HTR-8/SVneo (cell line): ENCODE data around the gene YLPM1.
"Not testable (repeated sequence)": the region's sequence is repeated elsewhere in the genome, so short reads cannot be mapped to it uniquely, and the experiment has no call there.

ENCODE experiments used
- DNase-seq: peaks from one replicate; pipeline ENCODE4 v3.0.0; 2011; ENCODE audit warnings: low spot score, mixed read lengths; ENCODE audit not compliant: insufficient read length
- FAIRE-seq: peaks from 2 replicates; lab custom pipeline; 2011; peaks lifted over from hg19 to GRCh38; lab: Jason Lieb, UNC

The YLPM1 gene, protein sequence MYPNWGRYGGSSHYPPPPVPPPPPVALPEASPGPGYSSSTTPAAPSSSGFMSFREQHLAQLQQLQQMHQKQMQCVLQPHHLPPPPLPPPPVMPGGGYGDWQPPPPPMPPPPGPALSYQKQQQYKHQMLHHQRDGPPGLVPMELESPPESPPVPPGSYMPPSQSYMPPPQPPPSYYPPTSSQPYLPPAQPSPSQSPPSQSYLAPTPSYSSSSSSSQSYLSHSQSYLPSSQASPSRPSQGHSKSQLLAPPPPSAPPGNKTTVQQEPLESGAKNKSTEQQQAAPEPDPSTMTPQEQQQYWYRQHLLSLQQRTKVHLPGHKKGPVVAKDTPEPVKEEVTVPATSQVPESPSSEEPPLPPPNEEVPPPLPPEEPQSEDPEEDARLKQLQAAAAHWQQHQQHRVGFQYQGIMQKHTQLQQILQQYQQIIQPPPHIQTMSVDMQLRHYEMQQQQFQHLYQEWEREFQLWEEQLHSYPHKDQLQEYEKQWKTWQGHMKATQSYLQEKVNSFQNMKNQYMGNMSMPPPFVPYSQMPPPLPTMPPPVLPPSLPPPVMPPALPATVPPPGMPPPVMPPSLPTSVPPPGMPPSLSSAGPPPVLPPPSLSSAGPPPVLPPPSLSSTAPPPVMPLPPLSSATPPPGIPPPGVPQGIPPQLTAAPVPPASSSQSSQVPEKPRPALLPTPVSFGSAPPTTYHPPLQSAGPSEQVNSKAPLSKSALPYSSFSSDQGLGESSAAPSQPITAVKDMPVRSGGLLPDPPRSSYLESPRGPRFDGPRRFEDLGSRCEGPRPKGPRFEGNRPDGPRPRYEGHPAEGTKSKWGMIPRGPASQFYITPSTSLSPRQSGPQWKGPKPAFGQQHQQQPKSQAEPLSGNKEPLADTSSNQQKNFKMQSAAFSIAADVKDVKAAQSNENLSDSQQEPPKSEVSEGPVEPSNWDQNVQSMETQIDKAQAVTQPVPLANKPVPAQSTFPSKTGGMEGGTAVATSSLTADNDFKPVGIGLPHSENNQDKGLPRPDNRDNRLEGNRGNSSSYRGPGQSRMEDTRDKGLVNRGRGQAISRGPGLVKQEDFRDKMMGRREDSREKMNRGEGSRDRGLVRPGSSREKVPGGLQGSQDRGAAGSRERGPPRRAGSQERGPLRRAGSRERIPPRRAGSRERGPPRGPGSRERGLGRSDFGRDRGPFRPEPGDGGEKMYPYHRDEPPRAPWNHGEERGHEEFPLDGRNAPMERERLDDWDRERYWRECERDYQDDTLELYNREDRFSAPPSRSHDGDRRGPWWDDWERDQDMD (N-terminal part only)

GRCh38 chr14:74762917-74763802, at the start of gene YLPM1:
TSS of gene YLPM1 (plus strand) at chr14:74763316. CDS start at chr14:74763490, 174 bp downstream.
- DNase-seq (peak; percentile 97), FAIRE-seq (peak; percentile 98)

GRCh38 chr14:74713395-74713735, 49.8 kb upstream of the YLPM1 start:
- DNase-seq (no peak), FAIRE-seq (no peak)

- FAIRE-seq (no peak), DNase-seq (no peak)
These were observed 42.6 kb upstream of the YLPM1 start for GRCh38 chr14:74720526-74720925.

DNA sequence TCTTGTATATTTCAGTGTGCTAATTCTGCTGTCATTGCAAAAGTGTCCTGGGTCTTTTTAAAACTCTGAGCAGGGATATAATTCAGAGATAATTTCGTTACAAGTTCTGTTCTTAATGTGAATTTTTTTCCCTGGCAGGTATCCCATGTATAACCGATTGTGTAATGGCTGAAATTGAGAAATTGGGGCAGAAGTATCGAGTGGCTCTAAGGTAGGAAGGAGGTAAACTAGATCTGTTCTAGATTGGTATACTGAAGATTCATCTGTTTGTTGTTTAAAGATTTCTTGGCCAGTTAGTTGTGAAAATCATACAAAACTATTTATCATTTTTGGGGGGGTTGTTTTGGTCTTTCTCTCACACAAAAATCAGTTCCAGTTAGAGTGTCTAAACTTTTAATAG, 40.0 kb upstream of the YLPM1 start:
- DNase-seq (no peak), FAIRE-seq (no peak)

GRCh38 chr14:74732387-74732786, 30.7 kb upstream of the YLPM1 start:
- FAIRE-seq (peak; percentile 38), DNase-seq (no peak)

DNA sequence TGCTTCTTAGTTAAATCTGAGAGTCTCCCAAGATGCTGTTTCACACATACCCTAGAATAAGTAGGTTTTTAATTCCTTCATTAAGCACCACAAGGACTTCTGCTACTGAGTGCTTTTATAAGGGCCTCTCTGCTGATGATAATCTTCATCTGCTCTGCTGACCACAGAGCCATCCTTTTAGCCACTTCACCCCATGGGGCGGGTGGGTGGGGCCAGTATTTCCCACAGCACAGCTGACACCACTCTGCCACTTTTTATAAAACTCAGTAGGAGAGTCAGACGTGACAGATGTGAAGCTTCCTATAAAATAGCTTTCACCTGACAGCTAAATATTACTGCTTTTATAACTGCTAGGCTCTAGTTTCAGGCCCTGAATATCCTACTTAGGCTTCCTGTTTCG, 29.9 kb upstream of the YLPM1 start:
- FAIRE-seq, result no peak
- DNase-seq, result no peak

- no peak for FAIRE-seq
- no peak for DNase-seq
These were observed 28.0 kb upstream of the YLPM1 start for GRCh38 chr14:74735125-74735524.

DNA sequence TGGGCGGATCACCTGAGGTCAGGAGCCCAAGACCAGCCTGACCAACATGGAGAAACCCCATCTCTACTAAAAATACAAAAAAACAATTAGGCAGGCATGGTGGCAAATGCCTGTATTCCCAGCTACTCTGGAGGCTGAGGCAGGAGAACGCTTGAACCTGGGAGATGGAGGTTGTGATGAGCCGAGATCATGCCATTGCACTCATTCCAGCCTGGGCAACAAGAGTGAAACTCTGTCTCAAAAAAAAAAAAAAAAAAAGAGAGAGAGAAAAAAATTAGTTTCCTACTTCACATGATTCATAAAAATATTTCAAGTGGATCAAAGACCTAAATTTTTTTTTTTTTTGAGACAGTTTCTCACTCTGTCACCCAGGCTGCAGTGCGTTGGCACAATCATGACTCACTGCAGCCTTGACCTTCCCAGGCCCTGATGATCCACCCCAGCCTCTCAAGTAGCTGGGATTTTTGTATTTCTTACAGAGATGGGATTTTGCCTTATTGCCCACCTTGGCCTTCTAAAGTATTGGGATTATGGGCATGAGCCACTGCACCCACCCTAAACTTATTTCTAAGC, 25.3 kb upstream of the YLPM1 start:
- FAIRE-seq (peak; percentile 51), DNase-seq (peak; percentile 36)

DNA sequence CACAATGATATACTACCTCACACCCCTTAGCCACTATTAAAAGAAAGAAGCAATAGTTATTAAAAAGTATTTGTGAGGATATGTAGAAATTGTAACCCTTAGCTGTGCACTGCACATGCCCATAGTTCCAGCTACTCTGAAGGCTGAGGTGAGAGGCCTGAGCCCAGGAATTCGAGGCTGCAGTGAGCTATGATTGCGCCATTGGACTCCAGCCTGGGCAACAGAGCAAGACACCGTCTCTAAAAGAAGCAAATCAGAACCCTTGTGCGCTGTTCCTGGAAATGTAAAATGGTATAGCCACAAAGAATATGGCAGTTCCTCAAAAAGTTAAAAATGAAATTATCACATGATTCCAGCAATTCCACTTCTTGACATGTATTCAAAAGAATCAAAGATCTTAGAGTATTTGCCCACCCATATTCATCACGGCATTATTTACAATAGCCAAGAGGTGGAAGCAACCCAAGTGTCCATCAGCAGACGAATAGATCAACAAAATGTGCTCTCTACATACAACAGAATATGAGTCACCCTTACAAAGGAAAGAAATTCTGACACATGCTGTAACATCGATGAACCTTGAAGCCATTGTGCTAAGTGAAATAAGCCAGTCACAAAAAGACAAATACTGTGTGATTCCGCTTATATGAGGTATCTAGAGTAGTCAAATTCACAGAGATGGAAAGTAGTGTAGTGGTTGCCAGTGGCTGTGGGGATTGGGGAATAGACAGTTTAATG, 23.7 kb upstream of the YLPM1 start:
- FAIRE-seq, result peak; percentile 86
- no peak for DNase-seq

DNA sequence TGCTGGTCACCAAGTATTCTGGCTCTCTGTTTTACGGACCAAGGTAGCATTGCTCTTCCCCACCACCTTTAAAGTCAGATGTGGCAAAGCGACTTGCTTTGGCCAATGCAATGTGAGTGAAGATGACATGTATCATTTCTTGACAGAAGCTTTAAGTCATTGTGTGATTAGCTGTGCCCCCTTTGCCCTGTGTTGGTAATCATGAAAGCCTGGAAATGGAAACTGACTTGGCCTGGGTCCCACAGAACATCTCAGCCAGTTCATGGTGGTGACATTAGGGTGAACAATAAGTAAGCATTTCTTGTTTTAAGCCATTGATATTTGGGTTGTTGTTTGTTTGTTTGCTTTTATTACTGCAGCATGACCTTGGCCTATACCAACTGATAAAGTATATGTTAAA, 15.9 kb upstream of the YLPM1 start:
- FAIRE-seq (no peak), DNase-seq (no peak)

DNA sequence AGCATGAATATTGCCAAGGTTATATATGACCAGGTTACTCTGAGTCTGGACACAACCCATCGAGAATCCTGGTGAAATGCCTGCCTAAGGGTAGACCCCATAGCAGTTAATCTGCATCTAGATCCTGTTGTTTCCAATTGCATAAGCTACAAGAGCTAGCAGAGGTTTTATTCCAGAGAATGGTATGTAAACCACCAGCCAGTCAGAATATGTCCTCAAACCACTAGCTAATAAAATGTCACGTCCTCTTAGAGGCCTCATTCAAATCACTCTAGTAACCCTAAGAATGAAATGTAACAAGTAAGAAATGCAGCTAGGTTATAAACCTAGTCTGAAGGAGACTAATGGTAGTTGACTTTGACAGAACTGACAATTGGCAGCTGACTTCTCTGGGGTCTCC, 9.0 kb upstream of the YLPM1 start:
- FAIRE-seq (peak; percentile 76), DNase-seq (no peak)

DNA sequence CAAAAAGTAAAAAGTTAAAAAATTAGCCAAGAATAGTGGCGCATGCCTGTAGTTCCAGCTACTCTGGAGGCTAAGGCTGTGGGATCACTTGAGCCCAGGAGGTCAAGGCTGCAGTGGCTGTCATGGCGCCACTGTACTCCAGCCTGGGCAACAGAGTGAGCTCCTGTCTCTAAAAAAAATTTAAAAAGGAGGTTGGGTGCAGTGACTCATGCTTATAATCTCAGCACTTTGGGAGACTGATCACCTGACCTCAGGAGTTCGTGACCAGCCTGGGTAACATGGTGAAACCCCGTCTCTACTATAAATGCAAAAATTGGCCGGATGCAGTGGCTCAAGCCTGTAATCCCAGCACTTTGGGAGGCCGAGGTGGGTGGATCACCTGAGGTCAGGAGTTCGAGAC, 8.2 kb upstream of the YLPM1 start:
- no peak for DNase-seq
- FAIRE-seq, result peak; percentile 72

GRCh38 chr14:74756326-74756725, 6.8 kb upstream of the YLPM1 start:
- DNase-seq (no peak), FAIRE-seq (no peak)

GRCh38 chr14:74758505-74758904, 4.6 kb upstream of the YLPM1 start:
- peak; percentile 36 for FAIRE-seq
- DNase-seq, result not testable (repeated sequence)

- FAIRE-seq (peak; percentile 58), DNase-seq (peak; percentile 26)
These were observed 851 bp downstream of the YLPM1 start for GRCh38 chr14:74763803-74764531.

GRCh38 chr14:74765721-74766120, 2.6 kb downstream of the YLPM1 start:
- DNase-seq, result no peak
- FAIRE-seq, result no peak

DNA sequence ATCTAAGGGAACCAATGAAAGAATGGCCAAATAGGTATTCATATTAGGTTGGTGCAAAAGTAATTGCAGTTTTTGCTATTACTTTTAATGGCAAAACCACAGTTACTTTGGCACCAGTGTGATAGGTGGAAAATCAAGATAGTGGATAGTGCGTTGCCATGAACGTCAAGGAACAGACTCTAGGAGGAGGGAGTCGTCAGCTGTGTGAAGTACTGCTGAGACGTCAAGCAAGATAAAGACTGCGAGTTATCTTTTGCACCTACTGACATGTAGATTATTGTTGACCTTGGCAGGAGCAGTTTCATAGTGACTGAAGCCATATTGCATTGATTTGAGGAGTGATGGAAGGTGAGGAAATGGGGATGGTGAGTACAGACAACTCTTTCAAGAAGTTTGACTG, 8.3 kb downstream of the YLPM1 start:
- DNase-seq (no peak), FAIRE-seq (peak; percentile 90)

DNA sequence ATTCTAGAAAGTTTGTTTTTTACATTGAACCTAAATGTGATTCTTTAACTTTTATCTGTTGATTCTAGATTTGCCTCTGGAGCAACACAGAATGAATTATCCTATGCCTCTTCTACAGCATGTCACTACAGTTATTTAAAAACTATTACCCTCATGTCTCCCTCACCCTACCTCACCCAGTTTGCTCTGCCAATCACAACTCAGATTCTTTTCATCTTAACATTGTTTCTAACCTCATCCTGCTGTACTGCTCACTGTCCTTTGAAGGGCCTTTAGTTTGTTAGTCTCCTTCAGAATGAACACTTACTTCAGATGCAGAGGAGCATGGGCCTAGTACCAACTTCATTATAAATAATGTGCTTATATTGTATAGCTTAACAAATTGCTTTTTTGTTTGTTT, 21.5 kb downstream of the YLPM1 start:
- FAIRE-seq (peak; percentile 72), DNase-seq (no peak)
